HG03108 (cell line): Measurements from ENCODE around the gene SLC6A20.

ENCODE experiments used
- ATAC-seq: cut with Tn5 transposase; IDR thresholded peaks from one replicate; pipeline ENCODE4 v1.9.1; 2021; ENCODE audit warnings: moderate library complexity; ENCODE audit not compliant: unreplicated experiment

SLC6A20 gene

DNA sequence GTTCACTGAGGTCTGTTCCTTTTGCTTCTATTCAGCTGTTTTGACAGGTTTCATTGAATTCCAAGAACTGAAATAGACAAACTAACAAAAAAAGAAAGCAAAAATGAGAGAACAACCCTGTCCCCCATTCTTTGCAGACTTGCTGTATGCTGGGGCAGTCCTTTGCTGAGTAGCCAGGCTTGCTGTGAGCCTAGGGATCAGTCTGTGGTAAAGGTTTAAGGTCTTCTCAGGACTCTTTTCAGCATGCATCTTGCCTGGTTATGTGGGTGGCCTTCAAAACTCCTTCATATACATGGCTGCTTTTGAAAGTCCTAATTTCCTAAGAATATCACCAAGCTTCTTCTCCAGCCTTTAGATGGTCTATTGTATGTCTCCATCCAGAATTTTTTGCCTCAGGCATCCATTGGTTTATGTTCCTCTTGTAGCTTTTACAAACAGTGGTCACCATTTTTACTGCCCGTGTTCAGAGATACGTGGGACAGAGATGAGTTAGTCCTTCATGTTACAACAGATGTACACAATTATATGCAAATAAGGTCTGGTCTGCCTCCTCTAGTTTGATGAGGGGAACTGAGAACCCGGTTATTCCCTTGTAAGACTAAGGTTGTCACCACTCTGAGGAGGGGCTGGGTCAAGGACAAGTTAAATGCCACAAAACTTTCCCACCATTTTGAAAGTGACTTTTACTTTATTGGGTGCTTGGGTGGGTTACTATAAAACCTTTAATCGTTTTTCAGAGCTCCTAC is 65.8 kb downstream of the SLC6A20 start:
- ATAC-seq, result no peak

DNA sequence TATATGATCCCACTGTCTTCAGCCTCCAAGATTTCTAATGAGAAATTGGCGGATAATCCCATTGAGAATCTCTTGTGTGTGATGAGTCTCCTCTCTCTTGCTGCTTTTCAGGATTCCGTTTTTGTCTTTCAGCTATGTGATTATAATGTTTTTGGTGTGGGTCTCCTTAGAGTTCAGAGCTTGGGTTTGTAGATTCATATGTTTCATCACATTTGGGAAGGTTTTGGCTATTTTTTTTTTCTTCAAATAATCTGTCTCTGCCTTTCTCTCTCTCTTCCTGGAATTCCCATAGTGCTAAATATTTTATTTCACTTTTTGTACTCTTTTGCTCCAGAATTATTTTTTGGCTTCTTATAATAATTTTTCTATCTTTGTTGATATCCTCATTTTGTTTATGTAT is 66.7 kb downstream of the SLC6A20 start:
- no peak for ATAC-seq

DNA sequence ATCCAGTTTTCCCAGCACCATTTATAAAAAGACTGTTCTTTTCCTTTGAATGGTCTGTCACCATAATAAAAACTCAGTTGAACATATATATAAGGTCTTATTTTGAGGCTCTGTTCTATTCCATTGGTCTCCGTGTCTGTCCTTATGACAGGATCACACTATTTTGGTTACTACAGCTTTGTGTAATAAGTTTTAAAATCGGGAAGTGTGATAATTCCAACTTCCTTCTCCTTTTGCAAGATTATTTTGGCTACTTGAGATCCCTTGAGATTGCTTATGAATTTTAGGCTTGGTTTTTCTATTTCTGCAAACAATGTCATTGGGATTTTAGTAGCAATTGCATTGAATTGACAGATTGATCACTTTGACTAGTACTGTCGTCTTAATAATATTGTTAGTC is 71.4 kb downstream of the SLC6A20 start:
- ATAC-seq, result no peak

DNA sequence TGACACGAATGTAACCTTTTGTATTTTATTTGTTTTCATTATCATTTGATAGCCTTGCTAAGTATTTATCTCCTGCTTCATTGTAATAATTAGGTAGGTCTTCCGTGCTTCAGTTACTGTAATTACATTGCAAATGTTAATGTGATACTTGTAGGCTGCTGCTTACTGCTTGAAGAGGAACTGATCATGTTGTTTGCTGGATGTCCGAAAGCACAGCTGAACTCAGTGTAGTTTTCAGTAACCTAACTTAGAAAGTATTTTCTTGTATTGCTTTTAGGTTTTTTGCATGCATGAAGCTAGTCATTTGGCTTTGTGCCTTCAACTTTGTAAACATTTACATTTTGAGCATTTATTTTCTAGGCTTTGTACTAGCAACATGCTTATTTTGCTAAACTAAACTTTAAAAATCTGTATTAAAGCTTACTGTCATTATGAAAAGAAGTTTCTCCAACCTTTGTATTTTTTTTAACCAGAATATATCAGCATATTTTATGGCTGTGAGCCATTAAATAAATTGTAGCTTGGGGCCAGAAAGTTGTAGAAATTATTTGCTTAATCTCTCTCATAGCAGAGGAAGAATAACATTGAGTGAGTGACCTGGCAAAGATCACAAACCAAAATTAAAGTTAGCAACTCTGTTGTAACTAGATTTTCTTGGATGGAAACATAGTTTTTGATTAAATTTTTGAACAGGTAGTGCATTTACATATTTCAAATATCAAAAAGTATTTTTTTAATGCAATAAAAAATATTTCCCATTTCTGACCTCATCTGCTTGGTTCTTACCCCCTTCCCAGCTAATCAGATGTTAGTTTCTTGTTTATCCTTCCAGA is 76.5 kb downstream of the SLC6A20 start:
- ATAC-seq, result no peak

DNA sequence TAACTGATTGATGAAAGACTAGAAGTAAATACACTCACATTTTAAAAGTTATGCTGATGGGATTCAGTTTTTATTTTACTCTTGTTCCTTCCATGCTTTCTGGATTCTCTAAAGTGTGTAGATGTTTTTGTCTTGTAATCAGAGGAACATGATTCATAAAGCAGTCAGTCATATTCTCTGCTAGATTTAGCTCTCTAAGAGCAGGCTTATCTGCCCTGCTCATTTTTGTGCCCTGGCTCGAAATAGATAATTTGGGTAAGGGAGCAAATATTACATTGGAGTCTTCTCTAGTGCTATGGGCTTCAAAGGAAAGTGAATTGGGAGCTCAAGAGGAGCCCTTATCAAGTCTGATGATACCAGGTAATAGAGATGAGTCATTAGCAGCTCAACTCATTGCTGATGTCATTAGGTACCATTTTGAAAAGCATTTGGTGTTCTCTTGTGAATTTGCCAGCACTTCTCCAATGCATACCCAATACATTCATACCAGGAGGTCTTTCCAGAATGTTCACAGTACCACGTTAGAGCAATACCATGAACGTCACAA is 79.5 kb downstream of the SLC6A20 start:
- ATAC-seq, result no peak

DNA sequence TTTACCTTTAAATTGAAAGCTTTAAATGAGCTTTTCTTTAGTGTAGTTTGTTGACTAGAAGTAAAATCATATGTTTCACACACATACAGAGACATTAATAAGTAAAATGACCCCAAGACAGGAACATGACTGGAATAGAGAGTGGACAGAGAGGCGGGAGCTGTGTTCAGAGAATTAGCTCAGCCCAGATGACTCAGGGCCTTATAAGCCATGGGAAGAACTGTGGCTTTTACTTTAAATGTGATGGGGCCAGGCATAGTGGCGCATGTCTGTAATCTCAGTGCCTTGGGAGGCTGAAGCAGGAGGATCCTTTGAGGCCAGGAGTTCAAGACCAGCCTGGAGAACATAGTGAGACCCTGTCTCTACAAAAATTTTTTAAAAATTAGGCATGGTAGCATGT is 80.4 kb downstream of the SLC6A20 start:
- no peak for ATAC-seq

DNA sequence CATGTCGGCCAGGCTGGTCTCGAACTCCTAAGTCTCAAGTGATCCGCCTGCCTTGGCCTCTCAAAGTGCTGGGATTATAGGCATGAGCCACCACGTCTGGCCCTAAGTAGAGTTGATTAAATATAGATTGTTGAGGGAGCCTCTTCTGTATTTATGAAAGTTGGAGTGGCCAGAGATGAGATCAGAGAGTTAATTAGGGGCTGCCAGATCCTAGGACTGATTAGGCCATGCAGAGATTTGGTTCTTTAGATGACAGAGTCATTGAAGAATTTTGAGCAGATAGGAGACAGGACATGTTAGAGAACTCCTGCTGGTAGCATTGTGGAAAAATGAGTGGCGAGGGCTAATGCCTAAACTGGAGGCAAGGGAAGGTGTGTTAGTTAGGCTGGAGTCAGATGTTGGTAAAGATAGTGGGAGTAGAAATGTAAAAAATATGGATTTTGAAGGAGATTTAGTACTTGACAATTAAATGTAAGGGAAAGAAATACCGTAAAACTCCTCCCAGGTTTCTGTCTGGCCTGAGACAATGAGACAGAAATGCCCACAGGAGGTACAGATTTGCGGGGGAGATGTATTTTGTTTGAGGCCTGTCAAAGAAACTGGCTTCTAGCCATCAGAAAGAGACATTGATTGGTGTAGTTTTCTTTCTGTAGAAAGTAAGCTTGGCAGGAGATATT is 83.8 kb downstream of the SLC6A20 start:
- no peak for ATAC-seq

DNA sequence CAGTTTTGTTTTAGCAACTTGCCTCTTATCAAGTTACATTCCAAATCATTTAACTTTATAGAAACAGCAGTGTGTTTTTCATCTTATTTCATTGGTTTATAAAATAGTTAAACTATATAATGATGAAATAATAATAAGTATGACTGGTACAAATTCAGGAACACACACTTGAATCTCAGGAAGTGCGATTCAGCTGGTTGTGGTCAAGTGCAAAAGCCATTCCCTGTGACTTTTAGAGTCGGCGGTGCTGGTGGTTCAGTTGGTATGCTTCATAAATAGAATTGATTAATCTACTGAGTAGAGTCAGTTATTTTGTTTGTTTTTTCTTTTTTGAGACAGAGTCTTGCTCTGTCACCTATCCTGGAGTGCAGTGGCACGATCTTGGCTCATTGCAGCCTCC is 84.4 kb downstream of the SLC6A20 start:
- ATAC-seq, result no peak

DNA sequence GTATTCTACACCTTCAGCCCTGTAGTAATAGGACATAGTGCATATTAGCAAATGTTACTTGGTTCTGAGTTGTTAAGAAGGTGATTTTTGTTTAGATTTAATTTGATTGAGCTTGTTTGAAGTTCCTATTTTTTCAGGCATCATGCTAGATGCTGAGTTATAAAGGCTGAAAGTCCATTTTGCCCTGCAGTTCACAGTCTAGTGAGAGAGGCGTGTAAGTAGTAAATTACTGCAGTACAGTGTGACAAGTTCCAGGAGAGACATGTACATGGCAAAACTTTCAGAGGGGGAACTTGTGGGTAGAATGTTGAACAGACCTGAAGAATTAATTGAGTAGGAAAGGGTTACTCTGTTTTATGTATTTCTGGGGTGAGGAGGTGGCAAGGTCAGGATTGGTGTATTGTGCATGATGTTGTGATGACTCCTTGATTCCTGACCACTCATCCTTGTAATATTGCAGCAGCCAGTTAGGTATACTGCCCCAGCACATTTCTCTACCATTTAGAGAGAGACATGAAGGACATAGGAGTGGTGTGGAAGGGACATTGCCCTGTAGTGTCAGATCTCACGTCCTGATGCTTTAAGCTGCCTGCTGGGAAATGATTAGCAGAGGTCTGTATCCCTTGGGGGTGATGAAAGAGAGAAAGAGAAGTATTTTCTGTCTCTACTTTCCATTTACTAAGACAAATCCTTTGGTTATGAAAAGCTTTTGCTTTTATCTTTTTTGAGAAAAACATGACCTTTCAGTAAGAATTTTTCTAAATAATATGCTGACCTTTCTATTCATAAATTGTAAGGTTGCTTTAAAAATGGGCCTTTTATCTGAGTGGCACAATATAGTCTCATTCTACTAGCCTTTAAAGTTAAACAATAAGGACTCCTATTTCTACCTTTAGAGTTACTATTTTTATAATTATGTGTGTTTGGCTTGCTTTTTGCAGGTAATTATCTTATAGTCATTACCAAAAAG is 90.2 kb downstream of the SLC6A20 start:
- ATAC-seq, result no peak
